HG03095 (cell line): ENCODE results near the gene PLA2G2F.

Experiments
- ATAC-seq: cut with Tn5 transposase; IDR thresholded peaks from one replicate; pipeline ENCODE4 v1.9.1; 2021; ENCODE audit warnings: moderate library complexity; ENCODE audit not compliant: unreplicated experiment

Gene PLA2G2F

DNA sequence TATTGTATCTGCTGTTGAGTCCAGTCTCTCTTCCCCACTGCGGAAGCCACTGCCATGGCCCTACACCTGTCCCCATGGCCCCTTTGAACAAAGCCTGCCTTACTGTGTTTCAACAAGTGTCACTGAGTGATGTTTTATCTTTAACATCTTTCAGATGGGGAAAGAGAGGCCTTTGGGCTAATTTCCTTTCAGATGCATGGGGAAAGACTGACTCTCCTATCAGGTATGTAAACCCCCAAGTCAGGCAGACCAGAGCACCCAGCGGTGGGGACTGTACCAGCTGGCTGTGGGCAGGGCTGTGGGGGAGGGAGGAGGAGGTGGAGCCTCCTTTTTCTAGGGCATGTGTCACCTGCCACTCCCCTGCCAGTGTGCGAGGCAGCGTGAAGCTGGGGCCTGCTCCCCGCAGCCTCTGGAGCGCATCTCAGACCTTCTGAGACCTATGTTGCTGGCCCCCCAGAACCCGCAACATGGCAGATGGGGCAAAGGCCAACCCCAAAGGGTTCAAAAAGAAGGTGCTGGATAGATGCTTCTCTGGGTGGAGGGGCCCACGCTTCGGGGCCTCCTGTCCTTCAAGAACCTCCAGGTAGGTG lies at the start of gene PLA2G2F:
Gene PLA2G2F, plus strand, starts transcription at position 363 of the 590 bp plus-strand sequence. Its CDS starts 105 bp downstream, at position 468.
- ATAC-seq, result no peak

DNA sequence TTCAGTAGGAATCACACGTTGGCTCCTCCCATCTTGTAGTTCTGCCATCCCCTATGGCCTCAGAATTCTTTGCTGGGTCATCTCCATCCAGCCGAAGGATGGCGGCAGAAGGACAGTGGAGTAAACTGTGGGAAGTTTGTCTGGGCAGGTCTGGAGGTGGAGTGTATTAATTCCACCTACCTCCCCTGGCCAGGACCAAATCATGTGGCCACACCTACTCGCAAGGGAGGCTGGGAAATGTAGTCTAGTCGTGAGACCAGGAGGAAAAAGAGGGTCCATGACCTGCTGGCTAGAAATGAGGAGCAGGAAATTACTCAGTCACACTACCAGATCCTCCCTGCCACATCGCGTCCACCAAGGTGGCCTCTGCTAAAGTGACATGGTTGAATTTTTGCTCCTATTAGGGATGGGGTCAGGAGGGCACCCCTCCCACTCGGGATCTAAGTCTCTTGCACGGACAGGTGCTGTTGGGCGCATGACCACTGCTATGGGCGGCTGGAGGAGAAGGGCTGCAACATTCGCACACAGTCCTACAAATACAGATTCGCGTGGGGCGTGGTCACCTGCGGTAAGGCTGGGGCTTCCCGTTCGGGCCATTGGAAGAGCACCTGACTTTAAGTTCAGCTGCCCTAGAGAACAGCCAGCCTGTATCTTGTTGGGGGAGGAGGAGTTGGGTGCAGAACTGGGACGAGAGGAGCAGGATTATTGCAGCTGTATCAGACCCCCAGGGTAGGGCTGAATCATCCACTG lies 49.6 kb upstream of the PLA2G2F start:
- ATAC-seq, result no peak

- ATAC-seq, result no peak
Measured at GRCh38 chr1:20090119-20090518, 49.0 kb upstream of the PLA2G2F start.

DNA sequence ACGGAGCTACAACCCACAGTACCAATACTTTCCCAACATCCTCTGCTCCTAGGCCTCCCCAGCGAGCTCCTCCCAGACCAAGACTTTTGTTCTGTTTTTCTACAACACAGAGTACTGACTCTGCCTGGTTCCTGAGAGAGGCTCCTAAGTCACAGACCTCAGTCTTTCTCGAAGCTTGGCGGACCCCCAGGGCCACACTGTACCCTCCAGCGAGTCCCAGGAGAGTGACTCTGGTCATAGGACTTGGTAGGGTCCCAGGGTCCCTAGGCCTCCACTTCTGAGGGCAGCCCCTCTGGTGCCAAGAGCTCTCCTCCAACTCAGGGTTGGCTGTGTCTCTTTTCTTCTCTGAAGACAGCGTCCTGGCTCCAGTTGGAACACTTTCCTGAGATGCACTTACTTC lies 48.5 kb upstream of the PLA2G2F start:
- no peak for ATAC-seq

- ATAC-seq, result no peak
Measured at GRCh38 chr1:20093303-20093702, 45.8 kb upstream of the PLA2G2F start.

DNA sequence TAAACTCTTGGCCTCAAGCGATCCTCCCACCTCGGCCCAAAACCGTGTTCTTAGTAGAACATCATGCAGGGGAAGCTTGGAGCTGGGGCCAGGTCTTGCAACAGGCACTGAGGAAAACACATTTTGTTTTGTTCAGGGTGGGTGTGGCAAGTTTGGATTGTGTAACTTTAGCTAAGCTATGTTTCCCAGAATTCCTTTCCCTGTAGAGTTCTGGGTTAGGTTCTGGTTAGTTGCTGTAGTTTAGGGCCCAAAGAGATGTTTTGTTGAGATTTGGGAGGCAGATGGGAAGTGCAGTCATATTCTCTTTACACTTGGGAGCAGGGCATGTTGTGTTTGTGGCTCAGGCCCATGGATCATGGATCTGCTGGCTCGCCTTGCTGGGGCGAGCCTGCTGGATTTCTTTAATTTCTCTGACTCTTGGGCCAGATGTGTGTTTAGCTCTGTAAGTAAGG lies 45.2 kb upstream of the PLA2G2F start:
- no peak for ATAC-seq

- ATAC-seq, result no peak
Measured at GRCh38 chr1:20095564-20096434, 43.3 kb upstream of the PLA2G2F start.

GRCh38 chr1:20096840-20097447 lies 42.2 kb upstream of the PLA2G2F start:
- ATAC-seq, result no peak

DNA sequence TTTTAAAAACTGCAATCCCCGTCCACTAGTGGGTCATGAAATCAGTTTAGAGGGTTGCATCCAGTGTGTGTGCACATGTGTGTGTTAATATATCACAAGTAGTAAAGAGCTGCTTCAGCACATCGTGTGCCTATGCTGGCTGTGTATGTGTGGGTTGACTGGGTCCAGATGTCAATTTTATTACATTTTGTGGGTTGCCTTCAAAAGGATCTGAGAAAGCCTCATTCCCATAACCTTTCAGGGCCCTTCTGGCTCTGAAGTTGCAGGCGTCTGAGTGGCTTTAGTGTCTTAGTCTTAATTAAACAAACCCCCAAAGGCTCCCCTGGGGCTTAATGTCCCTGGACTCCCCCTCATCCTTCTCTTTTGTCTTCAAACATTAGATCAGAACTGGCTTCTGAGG lies 39.6 kb upstream of the PLA2G2F start:
- no peak for ATAC-seq

GRCh38 chr1:20100632-20101355 lies 38.3 kb upstream of the PLA2G2F start:
- ATAC-seq, result no peak

DNA sequence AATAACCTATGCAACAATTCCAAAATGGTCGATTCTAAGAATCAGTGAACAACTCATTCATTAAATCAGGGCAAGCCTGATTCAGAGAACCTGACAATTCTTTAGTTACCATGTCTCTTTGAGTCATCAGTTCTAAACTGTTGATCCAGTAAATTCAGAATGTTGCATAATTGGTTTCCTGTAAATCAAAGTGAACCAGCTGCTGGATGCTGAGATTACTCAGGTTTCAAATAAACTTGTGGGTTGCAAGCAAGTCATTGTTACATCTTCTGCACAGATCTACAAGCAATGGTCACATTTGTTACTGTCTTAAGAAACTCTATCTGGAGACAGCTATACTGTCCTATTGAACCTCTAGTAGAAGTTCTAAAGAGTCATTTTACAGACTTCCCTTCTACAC lies 36.2 kb upstream of the PLA2G2F start:
- no peak for ATAC-seq

DNA sequence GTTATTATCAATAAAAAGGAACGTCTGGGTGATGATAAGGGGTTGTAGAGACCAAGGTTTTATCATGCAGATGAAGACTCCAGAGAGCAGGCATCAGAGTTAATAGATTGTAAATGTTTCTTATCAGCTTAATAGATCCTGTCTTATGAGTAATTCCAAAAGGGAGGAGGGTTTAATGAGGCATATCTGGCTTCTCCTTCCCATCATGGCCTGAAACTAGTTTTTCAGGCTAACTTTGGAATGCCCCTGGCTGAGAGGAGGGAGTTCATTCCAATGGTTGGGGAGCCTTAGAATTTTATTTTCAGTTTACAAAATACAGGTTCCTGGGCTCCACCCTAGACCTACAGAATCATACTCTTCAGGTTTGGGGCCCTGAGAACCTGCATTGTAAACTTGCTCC lies 33.3 kb upstream of the PLA2G2F start:
- ATAC-seq, result no peak

DNA sequence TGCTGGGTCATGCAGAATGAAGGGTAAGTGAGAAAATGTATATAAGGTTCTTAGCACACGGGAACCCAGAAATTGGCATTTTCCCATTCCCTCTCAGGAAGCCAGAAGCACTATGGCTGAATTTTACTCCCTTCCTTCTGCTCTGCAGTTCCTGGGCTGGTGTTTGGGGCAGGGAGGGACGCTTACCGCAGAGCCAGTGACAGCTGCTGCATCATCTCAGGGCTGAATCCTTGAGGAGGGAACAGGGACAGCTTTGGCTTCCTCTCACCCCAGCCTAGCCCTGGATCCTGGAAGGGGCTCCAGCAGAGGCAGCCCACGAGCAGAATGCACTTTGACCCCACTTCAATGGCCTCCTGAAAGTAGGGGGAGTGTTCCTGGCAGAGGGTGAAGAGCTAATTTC lies 31.8 kb upstream of the PLA2G2F start:
- ATAC-seq, result no peak

GRCh38 chr1:20107796-20108195 lies 31.3 kb upstream of the PLA2G2F start:
- ATAC-seq, result no peak

- ATAC-seq, result no peak
Measured at GRCh38 chr1:20108366-20109123, 30.6 kb upstream of the PLA2G2F start.

GRCh38 chr1:20109223-20109856 lies 29.8 kb upstream of the PLA2G2F start:
- ATAC-seq, result no peak

DNA sequence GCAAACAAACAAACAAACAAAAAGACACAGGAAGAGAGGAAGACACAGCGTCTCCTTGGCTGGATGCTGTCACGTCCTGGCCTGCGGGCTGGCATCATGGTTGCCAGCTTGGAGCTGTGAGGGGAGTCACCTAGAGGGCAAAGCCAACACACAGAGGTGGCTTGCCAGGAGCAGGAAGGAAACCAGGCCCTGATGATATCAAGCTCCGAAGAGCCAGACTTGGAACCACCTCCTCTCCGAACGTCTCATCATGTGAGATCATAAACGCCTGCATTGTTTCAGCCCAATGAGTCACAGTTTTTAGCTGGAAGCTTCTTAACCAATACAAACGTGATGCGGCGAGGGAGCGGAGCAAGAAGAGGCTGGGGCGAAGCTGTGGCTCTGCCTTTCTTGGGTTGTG lies 28.4 kb upstream of the PLA2G2F start:
- no peak for ATAC-seq

DNA sequence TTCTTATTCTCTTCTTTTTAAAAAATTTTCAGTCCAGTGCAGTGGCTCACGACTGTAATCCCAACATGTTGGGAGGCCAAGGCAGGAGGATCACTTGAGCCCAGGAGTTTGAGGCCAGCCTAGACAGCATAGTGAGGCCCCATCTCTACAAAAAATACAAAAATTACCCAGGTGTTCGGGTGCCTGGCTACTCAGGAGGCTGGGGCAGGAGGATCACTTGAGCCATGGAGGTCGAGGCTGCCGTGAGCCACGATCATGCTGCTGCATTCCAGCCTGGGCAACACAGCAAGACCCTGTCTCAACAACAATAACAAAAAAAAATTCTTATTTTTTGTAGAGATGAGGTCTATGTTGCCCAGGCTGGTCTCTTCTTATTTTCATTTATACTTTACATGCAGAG lies 27.7 kb upstream of the PLA2G2F start:
- ATAC-seq, result no peak

DNA sequence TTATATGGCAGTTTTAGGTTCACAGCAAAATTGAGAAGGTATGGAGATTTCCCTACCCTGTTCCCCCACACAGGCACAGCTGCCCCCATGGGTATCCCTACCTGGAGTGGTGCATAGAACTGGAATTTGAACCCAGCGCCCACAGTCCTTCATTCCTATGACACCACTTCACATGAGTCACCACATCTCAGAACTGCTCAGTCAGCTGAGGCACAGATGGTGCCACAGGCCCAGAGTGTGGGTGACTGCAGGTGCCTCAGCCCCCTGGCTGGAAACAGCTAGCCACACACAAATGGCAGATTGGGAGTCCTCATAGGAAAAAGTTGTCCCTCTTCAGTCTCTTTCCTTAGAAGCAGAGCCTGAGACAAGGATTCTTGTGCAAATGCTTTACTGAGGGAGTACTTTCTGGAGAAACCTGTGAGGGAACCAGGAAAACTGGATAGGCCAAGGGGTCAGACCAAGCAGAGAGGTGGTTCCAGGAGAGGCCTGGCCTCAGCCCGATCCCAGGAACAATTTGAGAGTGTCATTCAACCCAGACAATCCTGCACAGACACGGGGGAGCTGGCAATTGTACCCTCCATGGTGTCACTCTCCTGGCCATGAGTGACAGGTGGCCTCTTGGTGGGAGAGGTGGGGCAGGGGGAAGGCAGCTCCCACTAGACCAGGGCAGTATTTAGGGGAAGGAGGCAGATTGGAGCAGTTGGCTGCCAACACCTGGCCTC lies 26.7 kb upstream of the PLA2G2F start:
- no peak for ATAC-seq
